COR-L47 (cell line): ENCODE data around the gene GSC.
A peak's percentile ranks its signal among the peaks of the same experiment; 100 is the strongest.
"Not testable (repeated sequence)": the region's sequence is repeated elsewhere in the genome, so short reads cannot be mapped to it uniquely, and the experiment has no call there.

Experiments used
- DNase-seq: peaks from one replicate; lab custom pipeline; 2025; lab: John Stamatoyannopoulos, UW

GSC gene

DNA sequence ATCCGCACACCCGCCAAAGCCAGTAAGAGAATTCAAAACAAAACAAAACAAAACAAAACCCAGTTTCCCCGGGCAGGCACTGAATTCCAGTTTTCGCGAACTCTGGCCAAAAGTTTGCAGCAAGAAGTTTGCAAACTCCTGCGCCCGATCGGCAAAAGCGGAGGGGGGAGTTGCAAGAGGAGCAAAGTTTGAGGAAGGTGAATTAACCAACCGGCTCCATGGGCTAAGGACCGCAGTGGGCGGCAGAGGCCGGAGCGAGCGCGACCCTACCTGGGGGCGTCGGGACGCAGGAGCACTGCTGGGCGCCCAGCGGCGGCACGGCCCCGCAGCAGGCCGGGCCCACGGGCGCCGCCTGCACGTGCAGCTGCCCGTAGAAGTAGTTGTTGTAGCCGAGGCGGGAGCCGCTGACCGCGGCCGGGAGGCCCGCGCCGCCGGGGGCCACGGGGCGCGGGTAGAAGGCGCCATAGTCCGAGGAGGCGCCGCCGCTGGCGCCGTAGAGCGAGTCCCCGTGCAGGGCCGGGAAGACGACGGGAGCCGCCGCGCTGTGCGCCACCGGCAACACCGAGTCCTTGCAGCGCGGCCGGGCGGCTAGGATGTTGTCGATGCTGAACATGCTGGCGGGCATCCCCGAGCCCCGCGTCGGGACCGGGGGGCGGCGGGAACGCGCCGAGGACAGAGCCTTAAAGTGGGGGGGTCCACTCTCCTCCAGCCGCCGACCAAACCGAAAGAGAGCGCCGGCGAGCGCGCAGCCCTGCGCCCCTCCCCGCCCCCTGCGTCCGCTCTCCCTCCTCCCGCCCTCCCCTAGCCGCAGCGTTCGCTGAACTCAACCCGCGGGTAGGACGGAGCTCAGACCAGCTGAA is at the start of gene GSC:
Gene GSC (minus strand): TSS at position 723 of the 860 bp plus-strand sequence. CDS start 98 bp downstream, at position 625.
- peak; percentile 52 for DNase-seq

DNA sequence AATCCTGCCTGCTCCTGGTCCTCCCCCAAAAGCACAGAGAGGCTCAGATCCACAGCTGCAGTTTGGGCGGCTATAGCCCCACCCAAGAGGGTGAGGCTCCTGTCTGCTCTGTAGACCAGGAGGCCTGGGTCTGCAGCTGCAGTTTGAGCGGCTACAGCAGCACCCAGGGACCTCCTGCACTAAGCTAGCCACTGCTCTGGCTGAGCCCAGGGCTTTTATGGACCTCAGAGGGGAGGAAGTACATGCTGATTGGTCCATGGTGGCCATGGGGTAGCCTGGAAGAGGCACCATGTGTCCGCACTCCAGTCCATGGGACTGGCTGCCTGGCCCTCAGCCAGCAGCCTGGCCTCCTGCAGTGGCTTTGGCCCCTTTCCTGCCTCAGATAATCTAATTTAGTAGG is 49.6 kb upstream of the GSC start:
- DNase-seq = no peak

DNA sequence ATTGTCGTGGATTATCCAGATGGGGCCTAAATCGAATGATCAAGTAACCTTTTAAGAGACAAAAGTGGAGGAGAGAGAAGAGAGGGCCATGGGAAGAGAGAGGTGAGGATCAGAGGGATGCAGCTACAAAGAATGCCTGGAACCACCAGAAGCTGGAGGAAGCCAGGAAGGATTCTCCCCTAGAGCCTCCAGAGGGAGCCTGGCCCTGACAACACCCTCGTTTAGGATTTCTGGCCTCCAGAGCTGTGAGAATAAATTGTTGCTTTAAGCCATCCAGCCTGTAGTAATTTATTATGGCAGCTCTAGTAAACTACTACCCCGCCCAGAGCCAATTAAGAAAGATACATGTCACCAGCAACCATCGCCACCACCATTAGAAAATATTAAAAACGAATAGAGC is 46.2 kb upstream of the GSC start:
- DNase-seq = no peak

DNA sequence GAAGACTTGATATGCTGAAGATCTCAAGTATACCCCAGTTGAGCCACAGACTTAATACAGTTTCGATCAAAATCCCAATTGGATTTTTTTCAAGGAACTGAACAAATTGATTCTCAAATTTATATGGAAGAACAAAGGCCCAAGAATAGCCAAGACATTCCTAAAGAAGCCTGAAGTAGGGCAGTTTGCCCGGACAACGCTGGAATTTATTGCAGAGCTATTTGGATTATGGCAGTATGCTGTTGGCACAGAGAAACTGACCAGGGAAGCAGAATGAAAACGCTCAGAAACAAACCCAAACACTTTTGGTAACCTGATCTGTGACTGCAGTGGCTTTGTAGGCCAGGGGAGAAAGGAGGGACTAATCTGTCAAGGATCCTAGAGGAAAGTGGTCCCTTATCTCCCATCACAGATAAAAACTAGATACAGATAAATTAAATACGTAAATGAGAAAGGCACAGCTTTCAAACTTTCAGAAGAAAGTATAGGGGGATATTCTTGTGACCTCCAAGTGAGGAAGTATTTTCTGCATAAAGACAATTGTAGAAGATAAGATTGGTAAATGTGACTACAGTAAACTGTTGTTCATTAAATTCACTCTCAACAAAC is 35.9 kb upstream of the GSC start:
- DNase-seq = no peak

DNA sequence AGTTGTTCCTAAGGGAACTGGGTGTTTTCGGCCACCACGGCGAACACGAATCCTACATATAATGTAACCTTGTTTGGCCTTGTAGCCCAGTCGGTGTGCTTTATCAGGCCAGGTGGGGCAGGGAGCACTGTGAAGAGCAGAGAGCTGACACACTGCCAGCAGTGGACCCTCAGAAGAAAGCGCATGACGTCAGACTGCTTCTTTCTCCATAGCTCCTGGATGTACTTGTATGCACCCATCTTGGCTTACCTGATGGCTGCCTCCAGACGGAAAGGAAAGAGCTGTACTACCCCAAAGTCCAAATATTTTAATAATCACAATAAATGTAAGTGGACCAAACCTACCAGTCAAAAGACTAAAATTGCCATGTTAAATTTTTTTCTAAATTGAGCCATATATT is 31.3 kb upstream of the GSC start:
- no peak for DNase-seq

DNA sequence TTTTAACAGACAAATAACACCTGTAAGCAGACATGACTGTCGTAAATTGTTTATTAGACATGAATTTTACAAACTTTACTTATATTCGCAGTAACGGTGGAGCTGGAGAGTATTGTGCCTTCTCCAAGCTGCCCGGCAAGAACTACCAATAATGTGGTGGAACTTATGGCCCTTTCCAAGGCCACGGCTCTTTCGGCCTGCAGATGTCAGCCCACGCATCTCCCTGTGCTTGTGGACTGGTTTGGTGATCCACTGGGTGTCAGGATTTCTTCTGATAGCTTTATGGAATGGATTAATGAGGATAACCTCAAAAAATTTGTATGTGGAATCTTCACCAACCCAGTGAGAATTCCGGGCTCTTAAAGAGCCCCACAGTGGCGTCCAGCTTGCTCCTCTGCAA is 30.9 kb upstream of the GSC start:
- DNase-seq = not testable (repeated sequence)

DNA sequence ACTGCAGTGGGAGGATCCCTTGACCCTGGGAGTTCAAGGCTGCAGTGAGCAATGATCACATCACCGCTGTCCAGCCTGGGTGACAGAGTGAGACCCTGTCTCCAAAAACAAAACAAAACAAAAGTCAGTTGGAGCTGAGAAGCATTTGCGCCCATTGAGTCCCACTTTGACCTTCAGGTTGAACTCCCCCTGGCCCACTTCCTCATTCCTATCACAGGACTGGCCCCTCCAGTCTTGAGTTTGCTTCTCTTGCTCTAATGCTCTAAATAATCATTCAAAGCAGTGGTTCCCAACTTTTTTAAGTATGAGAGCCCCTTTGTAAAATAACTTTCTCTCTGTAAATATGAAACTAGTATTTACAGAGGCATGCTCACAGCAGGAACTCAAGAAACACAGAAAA is 28.0 kb upstream of the GSC start:
- no peak for DNase-seq

DNA sequence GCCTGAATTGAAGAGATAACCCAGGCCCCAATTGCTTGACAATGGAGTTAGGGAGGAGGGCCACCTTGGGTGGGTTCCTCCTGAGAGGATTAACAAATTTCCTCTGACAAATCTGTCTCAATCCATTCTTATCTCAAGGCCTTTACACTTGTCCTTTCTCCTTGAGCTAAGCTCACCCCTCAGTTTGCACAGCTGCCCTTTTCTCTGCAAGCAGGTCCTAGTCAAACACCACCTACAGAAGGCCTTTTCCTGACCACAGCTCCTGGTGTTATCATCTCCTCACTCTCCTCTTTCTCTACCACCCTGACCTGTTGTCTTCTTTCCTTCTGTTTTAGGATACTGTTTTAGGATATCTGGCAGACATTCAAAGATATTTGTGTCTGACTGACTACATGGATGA is 26.4 kb upstream of the GSC start:
- DNase-seq = no peak

DNA sequence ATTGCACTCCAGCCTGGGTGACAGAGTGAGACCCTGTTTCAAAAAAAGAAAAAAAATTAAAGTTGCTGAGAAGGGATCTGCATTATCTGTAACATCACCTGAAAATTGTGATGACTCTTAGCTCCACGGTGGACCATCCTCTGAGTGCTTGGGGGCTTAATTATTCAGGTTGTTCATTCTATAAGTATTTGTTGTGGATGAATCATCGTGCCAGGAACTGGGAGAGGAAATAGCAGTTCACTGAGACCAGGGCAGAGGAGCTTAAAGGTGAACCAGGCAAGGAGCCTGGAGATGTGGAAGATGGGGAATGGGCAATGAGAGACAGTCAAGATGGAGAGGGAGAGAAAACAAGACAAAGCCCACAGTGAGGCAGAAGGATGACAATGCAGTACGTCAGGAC is 25.5 kb upstream of the GSC start:
- DNase-seq = no peak

DNA sequence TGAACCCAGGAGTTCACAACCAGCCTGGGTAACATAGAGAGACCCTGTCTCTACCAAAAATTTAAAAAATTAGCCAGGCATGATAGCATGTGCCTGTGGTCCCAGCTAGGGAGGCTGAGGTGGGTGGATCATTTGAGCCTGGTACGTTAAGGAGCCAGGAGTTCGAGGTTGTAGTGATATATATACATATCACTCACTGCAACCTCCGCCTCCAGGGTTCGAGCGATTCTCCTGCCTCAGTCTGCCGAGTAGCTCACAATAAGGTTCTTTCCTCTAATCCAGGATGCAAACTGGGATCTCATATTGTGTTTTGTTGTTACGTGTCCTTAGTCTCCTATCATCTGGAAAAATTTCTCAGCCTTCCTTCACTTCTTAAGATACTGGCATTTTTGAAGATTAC is 24.0 kb upstream of the GSC start:
- DNase-seq = no peak

DNA sequence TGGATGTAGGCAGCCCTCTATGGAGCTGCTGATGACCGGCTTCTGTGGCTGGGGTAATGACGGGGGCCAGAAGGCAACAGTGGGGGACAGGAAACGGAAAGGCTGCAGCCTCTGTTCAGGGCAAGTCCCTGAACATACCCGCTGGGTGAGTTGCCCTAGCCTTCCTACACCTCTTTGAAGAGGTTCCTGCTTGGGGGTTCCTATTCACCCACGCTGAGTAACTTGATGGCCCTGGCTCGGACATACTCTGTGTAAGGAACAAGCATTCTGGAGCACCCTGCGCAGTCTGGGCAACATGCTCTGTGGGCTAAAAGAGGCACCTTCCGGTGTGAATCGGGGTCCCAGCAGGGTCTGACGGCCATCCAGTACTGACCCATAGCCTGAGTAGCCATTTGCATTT is 17.7 kb upstream of the GSC start:
- DNase-seq = no peak

DNA sequence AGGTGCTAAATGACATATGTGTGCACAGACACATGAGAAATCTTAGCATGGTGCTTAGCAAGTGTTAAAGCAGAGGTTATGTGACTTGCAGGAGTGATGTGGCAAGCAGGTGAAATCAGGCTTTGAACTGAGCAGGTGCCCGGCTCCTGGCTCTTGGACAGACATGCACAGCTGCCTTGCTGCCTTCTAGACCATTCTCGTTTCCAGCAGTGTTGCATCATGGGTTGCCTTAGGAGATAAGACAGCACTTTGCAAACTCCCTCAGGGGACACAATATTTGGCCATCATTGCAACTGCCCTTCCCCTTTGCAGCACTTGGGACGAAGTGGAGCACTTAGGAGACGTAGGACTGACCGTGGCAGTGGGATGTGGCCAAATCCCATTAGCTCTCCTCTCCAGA is 17.2 kb upstream of the GSC start:
- no peak for DNase-seq

DNA sequence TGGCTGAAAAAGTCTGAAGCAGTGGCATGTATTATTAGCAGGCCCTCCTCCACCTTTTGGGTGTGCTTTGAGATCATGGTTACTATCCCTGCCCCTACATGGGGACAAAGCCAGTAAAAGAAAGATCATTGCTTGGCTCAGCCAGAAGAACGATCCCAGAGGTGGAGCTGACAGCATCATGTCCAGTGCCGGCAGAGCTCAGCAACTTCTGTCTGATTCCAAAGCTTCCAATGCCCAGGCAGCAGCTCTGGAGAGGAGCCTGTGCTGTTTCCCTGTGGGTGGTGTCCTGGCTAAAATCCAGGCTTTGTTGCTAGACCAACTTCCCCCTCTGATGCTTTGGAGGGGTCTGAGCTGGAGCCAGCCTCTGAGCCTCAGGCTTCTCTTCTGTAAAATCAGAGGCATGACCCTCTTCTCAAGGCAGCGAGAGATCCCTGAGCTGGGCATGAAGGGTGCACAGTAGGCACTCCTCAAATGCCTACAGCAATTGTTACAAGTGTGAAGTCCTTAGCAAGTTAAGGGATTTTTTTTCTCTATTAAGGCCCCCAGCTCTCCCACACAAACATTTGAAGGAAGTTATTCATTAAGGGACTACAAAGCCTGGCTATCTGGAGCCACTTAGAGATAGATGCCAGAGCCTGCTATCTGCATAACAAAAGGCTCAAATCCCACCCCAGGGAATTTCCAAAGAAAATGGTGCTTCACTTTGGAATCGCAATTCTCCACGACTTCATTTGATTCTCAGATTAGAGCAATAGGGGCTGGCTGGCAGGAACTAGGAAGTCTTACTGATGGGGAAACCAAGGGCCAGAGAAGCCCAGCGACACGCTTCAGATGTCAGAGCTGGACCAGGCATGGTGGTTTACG is 10.9 kb upstream of the GSC start:
- peak; percentile 2 for DNase-seq

DNA sequence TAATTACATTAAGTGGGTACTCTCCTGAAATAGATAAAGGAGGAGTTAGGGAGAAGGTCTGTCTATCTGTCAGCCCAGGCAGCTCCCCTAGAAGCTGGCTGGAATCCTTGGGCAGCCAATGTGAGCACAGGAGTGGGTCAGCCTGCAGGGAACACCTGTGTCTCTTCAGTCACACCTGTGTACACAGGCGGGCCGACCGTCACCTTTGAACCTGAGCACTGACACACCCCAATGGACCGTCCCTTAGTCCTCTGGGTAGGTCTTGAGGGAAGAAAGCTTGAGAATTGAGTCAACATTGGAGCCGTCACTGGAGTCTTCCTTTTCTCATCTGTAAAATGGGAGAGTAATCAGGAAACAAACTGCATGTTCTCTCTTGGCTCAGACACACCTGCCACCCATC is 9.8 kb upstream of the GSC start:
- no peak for DNase-seq

DNA sequence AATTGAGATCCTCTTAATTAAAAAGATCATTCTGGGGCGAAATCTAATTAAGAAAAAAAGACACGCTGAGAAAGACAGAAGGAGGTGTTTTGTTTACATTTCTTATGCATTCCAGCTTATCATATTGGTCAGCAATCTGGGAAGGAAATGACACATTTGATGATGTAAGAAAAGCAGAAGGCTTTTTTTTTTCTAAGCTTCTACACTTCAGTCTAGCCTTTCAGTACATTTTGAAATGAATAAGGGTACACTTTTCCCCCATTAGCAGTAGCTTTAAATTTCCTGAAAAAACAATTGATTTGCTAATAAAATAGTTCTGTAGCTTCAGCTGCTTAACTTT is 5.9 kb upstream of the GSC start:
- no peak for DNase-seq

DNA sequence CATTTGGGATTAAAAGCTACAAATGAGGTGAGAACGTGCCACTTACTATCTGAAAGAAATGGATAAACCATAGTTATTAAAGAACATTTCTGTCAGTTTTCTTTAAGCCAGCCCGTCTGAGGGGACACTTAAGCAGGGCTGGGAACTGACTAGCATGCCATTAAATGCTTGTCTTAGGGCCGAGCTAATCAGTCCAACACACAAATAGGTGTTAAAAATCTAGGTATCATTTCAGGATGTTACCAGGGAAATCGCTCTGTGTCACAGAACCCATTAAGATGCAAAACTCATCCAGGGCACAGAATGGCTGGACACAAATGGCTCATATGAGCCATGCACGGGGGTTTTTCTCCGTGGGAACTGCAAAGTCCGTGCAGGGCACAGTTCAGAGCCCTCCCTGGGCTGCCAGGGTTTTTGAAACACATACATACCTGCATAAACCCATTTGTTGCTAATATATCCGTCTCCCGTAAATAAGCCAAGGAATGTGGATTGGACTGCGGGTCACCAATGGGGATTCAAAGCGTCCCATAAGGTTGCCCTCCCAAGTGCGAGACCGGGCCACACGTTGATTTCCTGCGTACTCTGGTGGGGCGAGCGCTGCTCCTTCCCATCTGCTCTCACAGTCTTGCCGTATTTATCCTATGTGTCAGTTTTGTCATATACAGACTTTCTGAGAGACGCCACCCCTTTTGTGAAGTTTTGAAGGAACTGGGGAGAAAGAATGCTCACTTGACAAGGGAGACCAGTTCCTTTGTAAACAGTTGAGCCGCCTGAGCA is 5.4 kb upstream of the GSC start:
- DNase-seq = no peak

DNA sequence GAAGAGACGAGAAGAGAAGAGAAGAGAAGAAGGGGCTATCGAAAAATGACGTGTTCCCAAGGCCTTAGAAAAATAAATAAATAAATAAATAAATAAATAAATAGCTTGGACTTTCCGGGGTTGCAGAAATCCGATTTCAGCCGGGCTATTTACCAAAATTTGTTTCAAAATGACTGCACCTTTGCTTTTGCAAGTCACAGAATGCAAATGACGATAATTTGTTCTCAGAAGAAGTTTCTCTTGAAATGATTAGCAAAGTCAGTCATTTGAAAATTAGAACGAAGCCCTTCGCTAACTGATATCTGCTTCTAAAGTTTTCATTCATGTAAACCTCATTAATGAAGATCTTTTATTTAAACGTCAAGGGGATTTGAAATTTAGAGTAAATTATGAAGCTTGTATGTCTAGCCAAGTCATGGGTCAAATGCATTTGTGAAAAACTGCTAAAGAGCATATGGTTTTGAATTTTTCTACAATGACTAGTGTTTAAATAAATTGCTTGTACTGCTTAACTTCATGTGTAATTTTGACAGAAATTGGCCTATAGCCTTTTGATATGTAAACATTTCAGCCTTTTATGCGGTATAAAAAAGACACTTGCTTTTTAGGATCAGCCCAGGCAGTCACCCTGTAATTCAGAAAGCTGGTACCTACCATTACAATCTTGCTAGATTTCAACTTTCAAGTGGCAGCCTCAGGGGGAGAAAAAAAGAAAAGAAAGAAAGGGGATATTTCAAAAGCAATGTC is 4.6 kb upstream of the GSC start:
- DNase-seq = no peak

DNA sequence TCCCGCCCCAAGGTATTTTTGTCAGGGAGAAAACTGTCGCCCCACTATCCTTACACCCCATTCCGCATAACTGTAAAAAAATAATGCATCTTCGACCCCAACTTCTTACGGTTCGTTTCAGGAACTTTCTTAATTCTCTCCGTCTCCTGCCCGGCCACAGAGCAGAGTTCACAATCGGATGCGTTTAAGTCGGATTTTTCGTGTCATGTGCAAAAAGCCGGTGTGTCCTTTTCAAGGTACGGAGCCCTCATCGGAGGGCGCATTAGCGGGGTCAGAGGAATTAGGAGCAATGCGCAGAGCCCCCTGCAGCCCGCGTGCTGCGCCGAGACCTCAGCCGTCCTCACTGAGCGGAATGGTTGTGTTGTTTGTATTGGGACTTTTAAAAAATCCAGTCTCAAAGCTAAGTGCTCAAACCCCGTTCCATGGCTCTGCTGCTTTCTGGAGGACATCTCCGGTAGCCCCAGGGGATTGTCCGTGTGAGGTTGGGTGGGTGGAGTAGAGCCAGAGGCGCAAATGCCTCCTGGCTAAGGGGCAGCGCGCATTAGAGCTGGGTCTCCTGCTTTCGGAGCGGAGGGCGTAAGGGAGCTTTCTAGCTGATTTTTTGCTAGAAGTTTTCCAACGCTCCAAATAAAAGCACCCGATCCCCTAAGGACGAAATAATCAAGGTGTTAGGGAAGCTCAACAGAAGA is 3.9 kb upstream of the GSC start:
- DNase-seq = no peak

DNA sequence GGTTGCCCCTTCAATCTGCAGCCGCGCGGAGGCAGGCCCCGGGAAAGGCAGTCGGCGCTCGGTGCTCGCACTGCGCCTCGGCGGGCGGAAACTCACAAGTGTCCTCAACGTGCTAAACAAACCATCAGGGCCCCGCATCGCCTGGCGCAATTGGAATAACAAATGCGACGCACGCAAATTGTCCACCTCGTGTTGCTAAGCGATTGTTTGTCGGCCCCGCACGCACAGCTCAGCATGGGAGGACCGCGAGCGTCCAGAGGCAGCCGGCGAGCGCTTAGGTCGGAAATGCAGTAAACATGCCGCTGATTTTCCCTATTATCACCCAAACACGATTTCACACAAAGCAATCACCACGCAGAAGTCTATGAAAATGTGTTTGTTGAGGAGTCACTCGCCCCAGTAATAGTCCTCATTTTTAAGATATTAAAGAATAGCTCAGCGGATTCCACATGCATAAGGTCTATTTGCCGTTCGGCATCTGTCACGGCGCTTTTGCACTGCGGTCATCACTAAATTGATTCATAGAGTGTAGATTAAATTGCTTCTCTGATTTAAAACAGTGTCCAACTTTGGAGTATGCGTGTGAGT is 3.2 kb upstream of the GSC start:
- no peak for DNase-seq

DNA sequence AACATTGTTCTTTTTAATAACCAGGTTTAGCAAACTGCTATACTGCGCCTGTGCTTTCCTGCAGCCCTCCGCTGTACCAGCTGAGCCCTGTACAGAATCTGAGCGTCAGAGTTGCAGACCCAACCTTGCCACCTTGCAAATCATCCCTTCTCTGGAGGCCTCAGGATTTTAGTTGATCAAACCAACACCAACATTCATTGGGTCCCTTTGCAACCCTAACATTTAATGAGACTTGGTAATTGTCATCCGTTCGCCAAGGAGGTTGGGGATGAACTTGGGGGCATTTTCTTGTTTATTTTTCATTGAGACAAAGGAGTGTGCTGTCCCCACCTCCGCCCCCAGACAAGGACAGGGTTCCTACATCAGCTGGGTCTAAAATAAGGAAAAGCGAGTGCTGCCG is 2.6 kb upstream of the GSC start:
- no peak for DNase-seq
